Measurements from ENCODE around the gene GPR84. TPM values are rescaled to one million over a fixed set of nuclear protein-coding genes. Genes with fewer than 3 reads are reported as not detected.

The GPR84 gene
- polyA plus RNA-seq, result not detected

GRCh38 chr12:54364413-54364812, at the start of gene GPR84:
Gene GPR84, minus strand, starts transcription at chr12:54364486. Its CDS starts 635 bp downstream, at chr12:54363851.
- peaks cover 0 to 9% (median 7%) of the 10 kb centered on the region in 3 donors for H3K27me3 Mint-ChIP-seq (ENCODE audit: low read depth in 3 of 3)
- H3K27ac Mint-ChIP-seq, result peak within 1 kb of the TSS in 1 of 6 donors; percentile 41
- H3K4me3 Mint-ChIP-seq, result no peak within 1 kb of the TSS
- peaks cover 15 to 23% of the 10 kb centered on the region in 2 donors for H3K4me1 Mint-ChIP-seq
- DNase-seq, result no peak
- no peaks in the 10 kb centered on the region for H3K9me3 Mint-ChIP-seq
- H3K36me3 Mint-ChIP-seq, result no peaks in the 10 kb centered on the region

GRCh38 chr12:54413284-54414190, 49.3 kb upstream of the GPR84 start:
- Mint-ChIP-seq H3K27ac (peak overlapping the region; percentile 94 to 98 (median 96)), H3K9me3 (no peaks in the 10 kb centered on the region), H3K27me3 (ENCODE audit: low read depth in 3 of 3) (peaks cover 10 to 33% (median 15%) of the 10 kb centered on the region in 3 donors), H3K4me3 (peak overlapping the region; percentile 75 to 85 (median 78)), H3K4me1 (peaks cover 74 to 75% of the 10 kb centered on the region in 2 donors), H3K36me3 (peaks cover 0 to 13% (median 0%) of the 10 kb centered on the region in 3 donors)
- peak; percentile 89 to 91 (median 90) for DNase-seq

DNA sequence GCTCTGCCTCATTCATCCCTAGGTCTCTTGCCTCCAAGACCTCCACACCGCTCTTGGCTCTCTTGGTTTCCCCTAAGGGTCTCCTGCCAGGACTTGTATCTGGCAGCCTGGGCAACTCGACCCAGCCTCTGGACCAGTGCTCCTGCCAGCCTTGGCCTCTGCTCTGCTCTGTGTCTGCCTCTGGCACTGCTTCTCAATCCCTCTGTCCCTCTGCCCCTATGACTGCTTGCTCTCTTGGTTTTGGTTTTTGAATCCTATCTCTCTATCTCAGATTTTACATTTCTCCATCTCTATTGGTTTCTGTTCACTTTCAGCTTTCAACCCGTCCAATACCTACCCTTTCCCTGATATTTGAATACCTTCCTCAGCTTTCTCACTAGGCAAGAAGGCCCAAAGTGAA, 48.5 kb upstream of the GPR84 start:
- H3K27me3 Mint-ChIP-seq (ENCODE audit: low read depth in 3 of 3), result peaks cover 6 to 32% (median 7%) of the 10 kb centered on the region in 3 donors
- H3K4me1 Mint-ChIP-seq, result peaks cover 68 to 76% of the 10 kb centered on the region in 2 donors
- H3K4me3 Mint-ChIP-seq, result peak overlapping the region; percentile 75 to 85 (median 78)
- peak overlapping the region; percentile 94 to 98 (median 96) for H3K27ac Mint-ChIP-seq
- no peaks in the 10 kb centered on the region for H3K9me3 Mint-ChIP-seq
- peaks cover 4 to 19% (median 5%) of the 10 kb centered on the region in 3 donors for H3K36me3 Mint-ChIP-seq
- peak in 2 of 3 donors; percentile 49 to 52 for DNase-seq

- H3K27me3 Mint-ChIP-seq (ENCODE audit: low read depth in 3 of 3), result peaks cover 3 to 27% (median 6%) of the 10 kb centered on the region in 3 donors
- peak overlapping the region; percentile 94 to 98 (median 96) for H3K27ac Mint-ChIP-seq
- H3K4me3 Mint-ChIP-seq, result peak overlapping the region; percentile 75 to 85 (median 78)
- peaks cover 4 to 23% (median 7%) of the 10 kb centered on the region in 3 donors for H3K36me3 Mint-ChIP-seq
- H3K4me1 Mint-ChIP-seq, result peaks cover 66 to 73% of the 10 kb centered on the region in 2 donors
- H3K9me3 Mint-ChIP-seq, result no peaks in the 10 kb centered on the region
- peak in 2 of 3 donors; percentile 20 to 30 for DNase-seq
These were observed 48.1 kb upstream of the GPR84 start for GRCh38 chr12:54412348-54412747.

DNA sequence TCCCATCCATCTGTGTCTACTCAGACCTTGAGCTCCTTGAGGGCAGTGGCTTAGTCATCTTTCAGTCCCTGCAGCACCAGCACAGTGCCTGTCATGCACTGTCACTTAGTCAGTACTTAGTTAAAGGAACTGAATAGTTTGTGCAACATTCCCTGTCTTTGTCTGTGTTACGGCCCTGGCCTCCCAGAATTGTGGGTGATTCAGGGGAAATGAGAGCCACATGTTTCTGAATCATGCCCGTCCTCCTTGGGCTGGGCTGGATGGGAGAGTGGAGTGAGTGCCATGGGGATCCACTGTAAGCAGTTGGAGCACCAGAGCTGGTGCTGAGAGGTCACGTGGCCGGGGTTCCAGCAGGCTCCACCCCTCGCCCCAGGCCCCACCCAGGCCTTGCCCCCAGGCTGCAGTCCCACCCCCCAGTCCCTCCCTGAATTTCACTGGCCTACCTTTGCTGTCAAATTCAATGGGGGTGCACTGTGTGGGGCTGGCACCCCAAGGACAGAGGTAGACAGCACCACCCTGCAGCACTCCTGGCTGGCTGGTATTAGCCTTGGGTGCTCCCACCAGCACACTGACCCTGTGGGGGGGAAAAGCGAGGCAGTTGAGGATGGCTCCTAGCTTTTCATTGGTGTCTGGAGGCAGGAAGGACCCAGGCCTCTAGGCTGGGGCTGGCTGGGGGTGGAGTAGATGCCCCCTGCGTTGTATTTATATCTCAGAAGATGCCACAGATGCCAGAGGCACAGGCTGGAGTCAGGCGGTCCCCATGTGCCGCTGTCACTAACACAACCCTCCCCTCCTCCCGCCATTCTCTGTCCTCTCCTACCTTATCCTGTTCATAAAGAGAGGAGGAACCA, 47.3 kb upstream of the GPR84 start:
- Mint-ChIP-seq H3K27ac (peak overlapping the region; percentile 94 to 98 (median 96)), H3K27me3 (ENCODE audit: low read depth in 3 of 3) (peaks cover 3 to 25% (median 4%) of the 10 kb centered on the region in 3 donors), H3K36me3 (peaks cover 6 to 30% (median 15%) of the 10 kb centered on the region in 3 donors), H3K4me3 (peak overlapping the region; percentile 75 to 85 (median 78)), H3K9me3 (no peaks in the 10 kb centered on the region), H3K4me1 (peaks cover 61 to 73% of the 10 kb centered on the region in 2 donors)
- DNase-seq, result peak; percentile 28 to 48 (median 44)

- Mint-ChIP-seq H3K27me3 (ENCODE audit: low read depth in 3 of 3) (peaks cover 2 to 19% (median 3%) of the 10 kb centered on the region in 3 donors), H3K9me3 (no peaks in the 10 kb centered on the region), H3K27ac (peak overlapping the region; percentile 71 to 96 (median 88)), H3K4me3 (no peak overlapping the region), H3K4me1 (peaks cover 59 to 71% of the 10 kb centered on the region in 2 donors), H3K36me3 (peaks cover 17 to 50% (median 28%) of the 10 kb centered on the region in 3 donors)
- DNase-seq, result no peak
These were observed 45.0 kb upstream of the GPR84 start for GRCh38 chr12:54409267-54409666.

GRCh38 chr12:54407183-54407905, 43.1 kb upstream of the GPR84 start:
- peaks cover 18 to 56% (median 30%) of the 10 kb centered on the region in 3 donors for H3K36me3 Mint-ChIP-seq
- no peak overlapping the region for H3K4me3 Mint-ChIP-seq
- no peak for DNase-seq
- no peaks in the 10 kb centered on the region for H3K9me3 Mint-ChIP-seq
- peaks cover 2 to 3% (median 3%) of the 10 kb centered on the region in 3 donors for H3K27me3 Mint-ChIP-seq (ENCODE audit: low read depth in 3 of 3)
- peak overlapping the region; percentile 78 to 92 (median 86) for H3K27ac Mint-ChIP-seq
- peaks cover 44 to 55% of the 10 kb centered on the region in 2 donors for H3K4me1 Mint-ChIP-seq

DNA sequence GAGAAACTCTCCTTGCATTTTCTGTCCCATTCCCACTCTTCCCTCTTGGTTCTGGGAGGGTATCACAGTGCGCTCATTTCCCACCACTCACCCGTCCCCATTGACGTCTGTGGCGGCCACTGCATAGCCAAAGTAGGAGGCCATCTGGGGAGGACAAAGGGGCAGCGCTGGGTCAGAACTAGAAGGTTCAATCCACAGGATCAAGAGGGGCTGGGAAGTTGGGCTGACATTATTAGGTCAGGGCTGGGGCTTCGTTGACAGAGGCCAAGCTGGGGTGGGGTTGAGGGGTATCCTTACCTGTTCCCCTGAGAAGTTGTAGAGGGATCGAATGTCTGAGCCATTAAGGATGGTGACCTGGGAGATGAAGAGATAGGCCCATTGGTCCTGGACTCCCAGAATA, 41.3 kb upstream of the GPR84 start:
- Mint-ChIP-seq H3K4me3 (no peak overlapping the region), H3K9me3 (no peaks in the 10 kb centered on the region), H3K36me3 (peaks cover 18 to 62% (median 37%) of the 10 kb centered on the region in 3 donors), H3K27me3 (ENCODE audit: low read depth in 3 of 3) (peaks cover 0 to 7% (median 0%) of the 10 kb centered on the region in 3 donors), H3K27ac (peak overlapping the region; percentile 65 to 93 (median 86)), H3K4me1 (peaks cover 30 to 40% of the 10 kb centered on the region in 2 donors)
- no peak for DNase-seq

DNA sequence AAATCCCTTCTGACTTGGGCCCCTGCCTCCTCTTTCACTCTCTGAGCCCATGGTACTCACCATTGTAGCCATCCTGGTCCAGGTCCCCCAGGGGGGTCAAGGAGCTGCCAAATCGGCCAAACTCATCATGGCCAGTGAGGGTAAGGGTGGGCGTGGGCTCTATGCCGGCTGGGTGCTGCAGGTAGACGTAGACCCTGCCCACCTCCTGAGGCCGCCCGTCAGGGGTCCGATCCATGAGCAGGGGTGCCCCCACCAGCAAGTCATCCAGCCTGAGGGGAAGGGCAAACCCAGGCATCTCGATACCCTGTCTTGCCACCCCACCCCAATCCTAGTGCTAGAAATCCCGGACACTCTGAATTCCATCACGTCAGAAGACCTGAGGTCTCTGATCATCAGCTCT, 40.8 kb upstream of the GPR84 start:
- peaks cover 22 to 67% (median 37%) of the 10 kb centered on the region in 3 donors for H3K36me3 Mint-ChIP-seq
- no peak overlapping the region for H3K4me3 Mint-ChIP-seq
- peaks cover 30 to 40% of the 10 kb centered on the region in 2 donors for H3K4me1 Mint-ChIP-seq
- H3K27ac Mint-ChIP-seq, result peak overlapping the region; percentile 85 to 97 (median 93)
- no peak for DNase-seq
- H3K27me3 Mint-ChIP-seq (ENCODE audit: low read depth in 3 of 3), result peaks cover 0 to 7% (median 0%) of the 10 kb centered on the region in 3 donors
- H3K9me3 Mint-ChIP-seq, result no peaks in the 10 kb centered on the region

DNA sequence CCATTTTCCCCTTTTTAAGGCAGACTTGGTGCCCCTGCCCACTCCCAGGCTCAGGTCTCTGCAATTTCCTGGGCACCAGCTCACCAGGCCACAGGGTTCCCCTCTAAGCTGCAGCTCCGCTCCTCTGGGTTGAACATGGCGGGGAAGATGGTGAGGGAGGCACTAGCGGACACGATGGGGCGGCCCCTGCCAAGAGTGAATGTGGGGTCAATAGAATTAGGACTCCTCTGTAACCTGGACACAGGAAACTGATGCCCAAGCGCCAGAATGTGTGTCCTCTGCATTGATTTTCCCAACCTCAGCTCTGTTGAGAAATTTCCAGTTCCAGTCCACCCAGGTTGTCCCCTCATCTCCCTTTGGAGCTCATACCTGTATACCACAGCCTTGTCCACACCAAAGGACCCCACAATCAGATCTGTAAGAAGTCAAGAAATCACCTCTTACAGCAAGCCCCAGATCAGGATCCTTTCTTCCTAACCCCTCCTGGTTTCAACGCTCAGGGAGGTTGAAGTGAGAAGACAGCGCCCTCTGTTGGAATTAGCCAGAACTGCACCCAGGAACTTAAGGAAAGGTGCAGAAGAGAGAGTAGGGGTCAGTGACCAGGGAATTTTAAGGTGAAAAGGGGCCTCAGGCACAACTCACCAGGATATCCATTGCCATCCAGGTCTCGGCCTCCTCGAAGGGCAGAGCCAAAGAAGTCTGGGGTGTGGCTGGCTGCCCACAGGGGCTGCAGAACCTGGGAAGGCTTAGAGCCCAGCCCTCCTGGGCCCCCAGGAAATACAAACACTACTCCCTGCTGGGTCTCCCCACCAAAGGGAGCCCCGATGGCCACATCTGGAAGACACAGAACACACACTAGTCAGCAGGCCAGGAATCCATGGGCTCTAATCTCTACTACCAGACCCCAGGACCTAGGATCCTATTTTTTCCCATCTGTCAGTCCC, 40.0 kb upstream of the GPR84 start:
- H3K36me3 Mint-ChIP-seq, result peaks cover 26 to 72% (median 38%) of the 10 kb centered on the region in 3 donors
- peak; percentile 58 to 64 (median 63) for DNase-seq
- peak overlapping the region in 1 of 5 donors; percentile 16 for H3K4me3 Mint-ChIP-seq
- H3K27me3 Mint-ChIP-seq (ENCODE audit: low read depth in 3 of 3), result peaks cover 0 to 7% (median 0%) of the 10 kb centered on the region in 3 donors
- peaks cover 28 to 42% of the 10 kb centered on the region in 2 donors for H3K4me1 Mint-ChIP-seq
- H3K9me3 Mint-ChIP-seq, result no peaks in the 10 kb centered on the region
- H3K27ac Mint-ChIP-seq, result peak overlapping the region; percentile 85 to 97 (median 93)

DNA sequence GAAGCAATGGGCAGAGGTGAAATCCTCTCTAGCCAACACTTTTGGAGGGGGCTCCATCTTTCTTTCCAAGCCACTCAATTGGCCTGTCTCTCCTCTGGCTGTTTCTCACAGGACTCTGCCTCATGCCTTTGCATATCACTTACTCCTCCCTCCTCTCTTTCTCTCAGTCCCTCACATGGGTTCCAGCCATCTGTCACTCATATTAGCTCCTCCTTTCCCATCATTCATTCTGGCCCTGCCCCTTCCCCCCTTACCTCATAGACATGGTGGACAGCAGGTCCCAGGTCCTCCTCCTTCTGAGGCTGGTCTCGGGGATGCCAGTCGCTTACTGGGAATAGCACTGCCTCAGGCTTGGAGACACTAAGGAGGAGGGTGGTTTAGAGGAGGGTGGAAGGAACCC, 36.8 kb upstream of the GPR84 start:
- Mint-ChIP-seq H3K27ac (peak overlapping the region; percentile 20 to 84 (median 48)), H3K4me1 (peaks cover 23 to 33% of the 10 kb centered on the region in 2 donors), H3K4me3 (no peak overlapping the region), H3K27me3 (ENCODE audit: low read depth in 3 of 3) (peaks cover 0 to 4% (median 2%) of the 10 kb centered on the region in 3 donors), H3K9me3 (no peaks in the 10 kb centered on the region), H3K36me3 (peaks cover 28 to 75% (median 35%) of the 10 kb centered on the region in 3 donors)
- no peak for DNase-seq

Measured in immature natural killer cell (primary cell).